Thoracic aorta (tissue), 2 donors: Measurements from ENCODE around the gene USP46. TPM values are rescaled to one million over a fixed set of nuclear protein-coding genes. Genes with fewer than 3 reads are reported as not detected.

ENCODE experiments used
- ATAC-seq: fragments of 150-250 bp; one replicate; pipeline ENCODE4 v1.8.0; 2017; ENCODE audit warnings: low read depth; ENCODE audit not compliant: insufficient number of reproducible peaks, low FRiP score
- DNase-seq: peaks from one replicate; pipeline ENCODE4 v3.0.0-alpha.2; 2020; ENCODE audit warnings: low spot score
- H3K27ac ChIP-seq, 2 donors: fragments of 200-600 bp; sonication (generic); 1 replicate in 1 of 2; 2 replicates in 1 of 2; pipeline ENCODE4 v1.5.1; 2016; ENCODE audit warnings: mild to moderate bottlenecking in 2 of 2, moderate library complexity in 2 of 2
- H3K27me3 ChIP-seq: fragments of 200-600 bp; sonication (generic); replicated peaks from 2 replicates; pipeline ENCODE4 v1.6.0; 2016; ENCODE audit warnings: mild to moderate bottlenecking; ENCODE audit not compliant: insufficient read depth
- H3K36me3 ChIP-seq: fragments of 200-600 bp; sonication (generic); one replicate; pipeline ENCODE4 v1.5.1; 2016
- H3K4me1 ChIP-seq, 2 donors: fragments of 200-600 bp; sonication (generic); 1 replicate in 1 of 2; 2 replicates in 1 of 2; pipeline versions ENCODE4 v1.5.1 to v1.6.0; 2016; ENCODE audit warnings: low read depth in 2 of 2, mild to moderate bottlenecking in 1 of 2; ENCODE audit not compliant: control insufficient read depth in 1 of 2
- H3K4me3 ChIP-seq: fragments of 200-600 bp; sonication (generic); 2 replicates; pipeline ENCODE4 v1.5.1; 2016; ENCODE audit warnings: mild to moderate bottlenecking
- H3K9me3 ChIP-seq: fragments of 200-600 bp; sonication (generic); 2 replicates; pipeline ENCODE4 v1.5.1; 2016
- CTCF ChIP-seq: fragments of 200-600 bp; sonication (generic); IDR thresholded peaks from one replicate; pipeline ENCODE4 v1.5.1; 2019; ENCODE audit warnings: antibody characterized with exemption
- total RNA-seq, 2 donors: library from RNA; depleted of rRNA; stranded (reverse); fragments of >200 nt; gene quantifications; one replicate each; pipeline versions ENCODE4 v1.1.0 to v1.2.3, GENCODE V29; 2016

USP46 gene
- total RNA-seq, 2 donors from 2014 or later, result 12.2 to 15.5 TPM

- ATAC-seq, result no peak
- Histone ChIP-seq H3K27ac (no peak overlapping the region), H3K36me3 (peaks cover 5% of the 10 kb centered on the region), H3K4me1 (peaks cover 0 to 10% of the 10 kb centered on the region in 2 donors), H3K27me3 (no peaks in the 10 kb centered on the region), H3K4me3 (no peak overlapping the region), H3K9me3 (no peaks in the 10 kb centered on the region)
- TF ChIP-seq CTCF, result no peak
- DNase-seq, result no peak
Observed at GRCh38 chr4:52606726-52607125, 52.4 kb downstream of the USP46 start.

- no peak for TF ChIP-seq CTCF
- H3K4me1 ChIP-seq, result peaks cover 1 to 17% of the 10 kb centered on the region in 2 donors
- no peaks in the 10 kb centered on the region for H3K9me3 ChIP-seq
- H3K27me3 ChIP-seq, result no peaks in the 10 kb centered on the region
- no peak overlapping the region for H3K4me3 ChIP-seq
- H3K27ac ChIP-seq, result no peak overlapping the region
- no peak for ATAC-seq
- H3K36me3 ChIP-seq, result peaks cover 5% of the 10 kb centered on the region
- no peak for DNase-seq
Observed at GRCh38 chr4:52606040-52606439, 53.1 kb downstream of the USP46 start.

GRCh38 chr4:52604215-52604614 is 54.9 kb downstream of the USP46 start:
- Histone ChIP-seq H3K27me3 (no peaks in the 10 kb centered on the region), H3K4me1 (peaks cover 3 to 29% of the 10 kb centered on the region in 2 donors), H3K27ac (no peak overlapping the region), H3K9me3 (no peaks in the 10 kb centered on the region), H3K4me3 (no peak overlapping the region), H3K36me3 (peaks cover 2% of the 10 kb centered on the region)
- TF ChIP-seq CTCF, result no peak
- no peak for ATAC-seq
- DNase-seq, result no peak

GRCh38 chr4:52600275-52600674 is 58.8 kb downstream of the USP46 start:
- Histone ChIP-seq H3K27me3 (no peaks in the 10 kb centered on the region), H3K4me1 (peaks cover 7 to 49% of the 10 kb centered on the region in 2 donors), H3K27ac (no peak overlapping the region), H3K4me3 (no peak overlapping the region), H3K9me3 (no peaks in the 10 kb centered on the region), H3K36me3 (no peaks in the 10 kb centered on the region)
- TF ChIP-seq CTCF, result no peak
- DNase-seq, result no peak
- no peak for ATAC-seq

- Histone ChIP-seq H3K36me3 (no peaks in the 10 kb centered on the region), H3K4me3 (no peak overlapping the region), H3K4me1 (peaks cover 4 to 35% of the 10 kb centered on the region in 2 donors), H3K9me3 (no peaks in the 10 kb centered on the region), H3K27me3 (no peaks in the 10 kb centered on the region), H3K27ac (no peak overlapping the region)
- TF ChIP-seq CTCF, result no peak
- no peak for DNase-seq
- no peak for ATAC-seq
Observed at GRCh38 chr4:52595001-52595400, 64.1 kb downstream of the USP46 start.
